ENCODE measurements around the gene ADAMTS9.

GRCh38 chr3:64475037-64475436 lies 212.8 kb downstream of the ADAMTS9 start:
- TF ChIP-seq SUZ12 (IDR thresholded peaks at IDR 0.05; ENCODE audit: extremely low read depth, insufficient read depth, insufficient read length) (no peak), ZNF274 (IDR thresholded peaks at IDR 0.05; ENCODE audit: low read depth, low read length) (no peak)
